HCT116 (cell line): ENCODE measurements around the gene LMTK3. TPM values are rescaled to one million over a fixed set of nuclear protein-coding genes. Genes with fewer than 3 reads are reported as not detected.
A peak's percentile ranks its signal among the peaks of the same experiment; 100 is the strongest.

Experiments used
- ATAC-seq: fragments of 200-7000 bp; cut with Tn5 transposase; 2 replicates; pipeline ENCODE4 v1.9.1; 2020; ENCODE audit warnings: mild to moderate bottlenecking, moderate library complexity
- BruUV-seq: library from RNA; stranded (reverse); fragments of 400-500 nt; replicated peaks from 2 replicates; lab custom pipeline; 2021; lab: Mats Ljungman, UMichigan
- CTCF ChIA-PET: fragments of 300-600 bp; sonication (Branson Sonifier 250); formaldehyde crosslinking; loops from one replicate; lab custom pipeline; 2021; ENCODE audit warnings: antibody characterized with exemption; lab: Charles Lee
- POLR2A ChIA-PET: fragments of 300-600, 350-600 bp; sonication (Branson Sonifier 250); formaldehyde crosslinking; loops from one replicate; lab custom pipeline; 2021; ENCODE audit warnings: antibody characterized with exemption; lab: Charles Lee
- RAD21 ChIA-PET, 2 experiments: fragments of 300-600 bp; sonication (Branson Sonifier 250); formaldehyde crosslinking; loops; one replicate each; lab custom pipeline; 2023; ENCODE audit warnings: low total read pairs in 2 of 2; ENCODE audit not compliant: uncharacterized antibody in 2 of 2, unreplicated experiment in 2 of 2, low non-redundant PET in 1 of 2; lab: Charles Lee
- DNase-seq: peaks from one replicate; pipeline ENCODE4 v3.0.0-alpha.2; 2010; ENCODE audit warnings: low read depth, low spot score
- H2AFZ ChIP-seq: fragments of 200-600 bp; shearing (Covaris generic), sonication (generic); 2 replicates; pipeline ENCODE4 v1.6.1; 2017; ENCODE audit warnings: low read depth, mixed run types, mixed read lengths, antibody characterized with exemption, low read length; ENCODE audit not compliant: poor library complexity, severe bottlenecking
- H3K27ac ChIP-seq: 2 replicates; pipeline ENCODE4 v1.5.1; 2012; ENCODE audit warnings: low read depth, low read length
- H3K27me3 ChIP-seq: fragments of 200-600 bp; sonication (generic); 2 replicates; pipeline ENCODE4 v1.6.1; 2016; ENCODE audit warnings: mixed run types, low read length, mixed read lengths; ENCODE audit not compliant: insufficient read depth
- H3K36me3 ChIP-seq, 2 experiments: fragments of 200-500 bp in 1 of 2; fragments of 200-600 bp in 1 of 2; sonication (Bioruptor generic) in 1 of 2; sonication (generic) in 1 of 2; 2 replicates each; pipeline versions ENCODE4 v1.5.1 to v1.6.1; 2014 to 2016; ENCODE audit warnings: low read length in 2 of 2, inconsistent platforms in 1 of 2, mixed read lengths in 1 of 2, mixed run types in 1 of 2; ENCODE audit not compliant: insufficient read depth in 2 of 2, control insufficient read depth in 1 of 2
- H3K4me1 ChIP-seq, 2 experiments: fragments of 200-600 bp in 1 of 2; sonication (generic) in 1 of 2; 2 replicates each; pipeline versions ENCODE4 v1.5.1 to v1.6.1; 2012 to 2017; ENCODE audit warnings: low read length in 2 of 2, inconsistent platforms in 1 of 2, mild to moderate bottlenecking in 1 of 2, mixed read lengths in 1 of 2, mixed run types in 1 of 2, moderate library complexity in 1 of 2; ENCODE audit not compliant: insufficient read depth in 2 of 2, control insufficient read depth in 1 of 2
- H3K4me2 ChIP-seq: fragments of 200-600 bp; sonication (generic); 2 replicates; pipeline ENCODE4 v1.6.1; 2017; ENCODE audit warnings: mixed run types, low read length, mixed read lengths
- H3K4me3 ChIP-seq, 2 experiments: fragments of 200-600 bp in 1 of 2; sonication (generic) in 1 of 2; replicated peaks in 1 of 2; 2 replicates each; pipeline ENCODE4 v1.5.1; 2011 to 2016; ENCODE audit warnings: low read length in 2 of 2, control low read depth in 1 of 2, low read depth in 1 of 2, mild to moderate bottlenecking in 1 of 2, mixed read lengths in 1 of 2, mixed run types in 1 of 2
- H3K79me2 ChIP-seq: fragments of 200-600 bp; sonication (generic); 2 replicates; pipeline ENCODE4 v1.6.1; 2017; ENCODE audit warnings: mild to moderate bottlenecking, mixed run types, low read length, moderate library complexity, mixed read lengths; ENCODE audit not compliant: insufficient read depth
- H3K9ac ChIP-seq: fragments of 200-600 bp; sonication (generic); 2 replicates; pipeline ENCODE4 v1.6.1; 2016; ENCODE audit warnings: low read length, mixed read lengths
- H3K9me2 ChIP-seq: fragments of 200-600 bp; sonication (generic), shearing (Covaris generic); 2 replicates; pipeline ENCODE4 v1.6.1; 2017; ENCODE audit warnings: mixed run types, mild to moderate bottlenecking, moderate library complexity; ENCODE audit not compliant: insufficient read depth
- H3K9me3 ChIP-seq, 2 experiments: fragments of 200-500 bp in 1 of 2; fragments of 200-600 bp in 1 of 2; sonication (Bioruptor generic) in 1 of 2; sonication (generic) in 1 of 2; 2 replicates each; pipeline ENCODE4 v1.6.1; 2014 to 2017; ENCODE audit warnings: low read length in 2 of 2, mixed read lengths in 2 of 2, inconsistent platforms in 1 of 2, low read depth in 1 of 2, mild to moderate bottlenecking in 1 of 2, mixed run types in 1 of 2, moderate library complexity in 1 of 2; ENCODE audit not compliant: control insufficient read depth in 1 of 2, insufficient read depth in 1 of 2
- H4K20me1 ChIP-seq: fragments of 200-600 bp; sonication (generic), shearing (Covaris generic); 2 replicates; pipeline ENCODE4 v1.6.1; 2017; ENCODE audit warnings: mixed run types, mild to moderate bottlenecking, moderate library complexity; ENCODE audit not compliant: insufficient read depth
- CBX3 ChIP-seq: IDR thresholded peaks from 2 replicates; pipeline ENCODE4 v1.6.1; 2012; ENCODE audit warnings: low read depth
- CTCF ChIP-seq, 3 experiments: fragments of 200-600 bp in 1 of 3; sonication (generic) in 1 of 3; IDR thresholded peaks in 2 of 3; conservative IDR thresholded peaks in 1 of 3; 2 replicates each; pipeline ENCODE4 v1.5.1; 2012 to 2017; ENCODE audit warnings: low read depth in 2 of 3, low read length in 2 of 3, antibody characterized with exemption in 1 of 3, borderline replicate concordance in 1 of 3, control low read depth in 1 of 3, mild to moderate bottlenecking in 1 of 3, mixed read lengths in 1 of 3, mixed run types in 1 of 3, moderate library complexity in 1 of 3; ENCODE audit not compliant: insufficient read depth in 1 of 3
- FOSL1 ChIP-seq: IDR thresholded peaks from 2 replicates; pipeline ENCODE4 v1.6.1; 2012; ENCODE audit warnings: low read depth
- JUND ChIP-seq: IDR thresholded peaks from 2 replicates; pipeline ENCODE4 v1.6.1; 2012
- MAX ChIP-seq: IDR thresholded peaks from 2 replicates; pipeline ENCODE4 v1.6.1; 2012
- POLR2A ChIP-seq: IDR thresholded peaks from 2 replicates; pipeline ENCODE4 v1.7.0; 2011; ENCODE audit warnings: borderline replicate concordance; ENCODE audit not compliant: insufficient read depth, insufficient read length; ENCODE audit errors: extremely low read depth
- POLR2AphosphoS5 ChIP-seq: IDR thresholded peaks from 2 replicates; pipeline ENCODE4 v1.6.1; 2011; ENCODE audit warnings: mild to moderate bottlenecking, low read depth, low read length, moderate library complexity
- SP1 ChIP-seq: IDR thresholded peaks from 2 replicates; pipeline ENCODE4 v1.6.1; 2012; ENCODE audit warnings: low read depth
- SRF ChIP-seq: IDR thresholded peaks from 2 replicates; pipeline ENCODE4 v1.6.1; 2012; ENCODE audit warnings: low read depth
- TCF7L2 ChIP-seq: IDR thresholded peaks from 2 replicates; pipeline ENCODE4 v1.7.0; 2011; ENCODE audit warnings: borderline replicate concordance, inconsistent platforms; ENCODE audit not compliant: insufficient read depth, insufficient read length; ENCODE audit errors: extremely low read depth
- YY1 ChIP-seq: IDR thresholded peaks from 2 replicates; pipeline ENCODE4 v1.6.1; 2011; ENCODE audit warnings: low read length, low read depth, moderate library complexity, mild to moderate bottlenecking; ENCODE audit not compliant: insufficient replicate concordance; ENCODE audit errors: extremely low read depth
- ZNF274 ChIP-seq: fragments of 200-500 bp; sonication (Bioruptor generic); IDR thresholded peaks from 2 replicates; pipeline ENCODE4 v1.6.1; 2014; ENCODE audit warnings: mild to moderate bottlenecking, low read depth, low read length, inconsistent platforms
- intact Hi-C: fragments of 100-400 bp; cut with micrococcal nuclease; formaldehyde crosslinking; loops from 2 replicates; pipeline ENCODE4 v1.10.0; 2022
- total RNA-seq: library from RNA; stranded (reverse); gene quantifications from one replicate; pipeline ENCODE4 v1.2.1, GENCODE V29; 2021; ENCODE audit not compliant: unreplicated experiment

LMTK3 gene
- total RNA-seq, 1 experiment from 2014 or later, result 19.9 TPM

- TF ChIP-seq CTCF (IDR thresholded peaks at IDR 0.05 in 2 of 3, conservative IDR thresholded peaks at IDR 0.05 in 1 of 3; ENCODE audit: borderline replicate concordance in 1 of 3, insufficient read depth in 1 of 3, low read depth in 2 of 3, low read length in 2 of 3) (peak in 1 of 3 experiments; percentile 33; a peak in 3 of 6 replicates), SRF (no peak)
Observed at GRCh38 chr19:48560095-48560530, 48.5 kb upstream of the LMTK3 start (continued).

GRCh38 chr19:48558018-48558684 lies 46.5 kb upstream of the LMTK3 start:
- Histone ChIP-seq H4K20me1 (no peaks in the 10 kb centered on the region), H2AFZ (peak overlapping the region; percentile 58), H3K27ac (peak overlapping the region; percentile 64), H3K79me2 (no peaks in the 10 kb centered on the region), H3K9ac (peak overlapping the region; percentile 36), H3K4me1 (peaks cover 47 to 68% of the 10 kb centered on the region in 2 experiments), H3K9me2 (no peaks in the 10 kb centered on the region), H3K36me3 (no peaks in the 10 kb centered on the region), H3K27me3 (no peaks in the 10 kb centered on the region), H3K4me2 (peak overlapping the region; percentile 74), H3K4me3 (peak overlapping the region; percentile 19 to 32), H3K9me3 (no peaks in the 10 kb centered on the region)
- CTCF ChIA-PET, result interaction anchor here (0.7 to 1.4 kb wide), 3 partner anchors 26 to 68 kb away, joined by 3 to 9 read pairs (median 5); no protein-coding TSS in a partner anchor
- TF ChIP-seq TCF7L2 (peak; percentile 99), ZNF274 (no peak), JUND (peak; percentile 30; the same call in 1 of the 2 replicates), SP1 (peak; percentile 72), YY1 (no peak), CBX3 (peak; percentile 89), FOSL1 (peak; percentile 40; the same call in 1 of the 2 replicates), POLR2A (no peak), MAX (peak; percentile 93), POLR2AphosphoS5 (peak; percentile 69)
- intact Hi-C loops, result no loop called here
- peak; percentile 78 for ATAC-seq
- POLR2A ChIA-PET, result interaction anchor here (0.8 to 1.6 kb wide), 3 partner anchors 11 to 56 kb away, joined by 4 to 14 read pairs (median 5); no protein-coding TSS in a partner anchor
- peak; percentile 80 for DNase-seq
- BruUV-seq, result TSS peak; percentile 48
- RAD21 ChIA-PET, result interaction anchor here (0.6 to 1.4 kb wide), 3 partner anchors 26 to 475 kb away, joined by 3 to 4 read pairs (median 4); partner anchors contain the start of gene KDELR1 (in 1 of the 2)
